ENCODE data around the gene RBM12. TPM values are rescaled to one million over a fixed set of nuclear protein-coding genes. Genes with fewer than 3 reads are reported as not detected.

RBM12 gene
- total and polyA plus RNA-seq, 8 donors: 69.5 to 103 (median 85.5) TPM

DNA sequence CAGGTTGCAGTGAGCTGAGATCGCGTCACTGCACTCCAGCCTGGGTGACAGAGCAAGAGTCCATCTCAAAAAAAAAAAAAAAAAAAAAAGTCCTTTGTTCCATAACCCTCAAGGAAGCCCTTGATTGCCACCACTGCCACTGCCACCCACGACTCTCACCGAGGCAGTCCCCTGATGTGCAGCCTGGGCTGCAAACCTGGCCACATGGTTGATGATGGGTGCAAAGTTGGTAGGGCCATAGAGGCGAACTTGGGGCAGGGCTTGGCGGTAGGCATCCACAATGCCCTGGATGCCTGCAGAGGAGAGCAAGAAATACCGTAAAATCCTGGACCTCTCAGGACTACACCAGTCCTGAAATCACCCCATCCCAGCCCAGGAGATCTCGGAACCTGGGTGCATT lies 37.6 kb downstream of the RBM12 start:
- ATAC-seq (no peak), DNase-seq (no peak)
- no peaks in the 10 kb centered on the region for H3K9me3 ChIP-seq
- H3K27ac ChIP-seq: no peak overlapping the region
- no peaks in the 10 kb centered on the region for H3K27me3 ChIP-seq
- H3K36me3 ChIP-seq: peaks cover 0 to 79% of the 10 kb centered on the region in 2 donors
- no peak overlapping the region for H3K4me3 ChIP-seq
- H3K4me1 ChIP-seq: peaks cover 0 to 14% of the 10 kb centered on the region in 2 donors
- intact Hi-C loops (cut with DNase I): no loop called here
- TF ChIP-seq, protein P1, sequence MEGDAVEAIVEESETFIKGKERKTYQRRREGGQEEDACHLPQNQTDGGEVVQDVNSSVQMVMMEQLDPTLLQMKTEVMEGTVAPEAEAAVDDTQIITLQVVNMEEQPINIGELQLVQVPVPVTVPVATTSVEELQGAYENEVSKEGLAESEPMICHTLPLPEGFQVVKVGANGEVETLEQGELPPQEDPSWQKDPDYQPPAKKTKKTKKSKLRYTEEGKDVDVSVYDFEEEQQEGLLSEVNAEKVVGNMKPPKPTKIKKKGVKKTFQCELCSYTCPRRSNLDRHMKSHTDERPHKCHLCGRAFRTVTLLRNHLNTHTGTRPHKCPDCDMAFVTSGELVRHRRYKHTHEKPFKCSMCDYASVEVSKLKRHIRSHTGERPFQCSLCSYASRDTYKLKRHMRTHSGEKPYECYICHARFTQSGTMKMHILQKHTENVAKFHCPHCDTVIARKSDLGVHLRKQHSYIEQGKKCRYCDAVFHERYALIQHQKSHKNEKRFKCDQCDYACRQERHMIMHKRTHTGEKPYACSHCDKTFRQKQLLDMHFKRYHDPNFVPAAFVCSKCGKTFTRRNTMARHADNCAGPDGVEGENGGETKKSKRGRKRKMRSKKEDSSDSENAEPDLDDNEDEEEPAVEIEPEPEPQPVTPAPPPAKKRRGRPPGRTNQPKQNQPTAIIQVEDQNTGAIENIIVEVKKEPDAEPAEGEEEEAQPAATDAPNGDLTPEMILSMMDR (IDR thresholded peaks at IDR 0.05): no peak

DNA sequence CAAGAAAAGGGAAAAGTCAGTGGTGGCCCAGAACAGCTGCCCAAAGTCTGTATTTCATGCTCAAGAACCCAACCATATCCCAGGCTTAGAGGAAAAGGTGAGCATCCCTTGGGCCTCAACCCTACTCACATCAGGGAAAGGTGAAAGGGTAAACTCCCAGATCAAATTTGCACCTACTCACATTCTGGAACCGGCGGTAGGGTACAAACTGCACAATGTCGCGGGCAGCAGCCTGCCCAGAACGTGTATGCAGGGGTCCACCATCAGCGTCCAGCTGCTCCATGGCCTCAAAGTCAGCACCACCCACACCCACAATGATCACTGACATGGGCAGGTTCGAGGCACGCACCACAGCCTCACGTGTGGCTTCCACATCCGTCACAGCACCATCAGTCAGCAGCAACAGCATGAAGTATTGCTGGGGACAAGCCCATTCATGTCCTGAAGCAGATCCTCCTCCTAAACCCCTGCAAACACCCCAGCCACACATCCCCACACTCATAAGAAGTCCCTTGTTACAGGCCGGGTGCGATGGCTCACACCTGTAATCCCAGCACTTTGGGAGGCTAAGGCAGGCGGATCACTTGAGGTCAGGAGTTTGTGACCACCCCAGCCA lies 38.2 kb downstream of the RBM12 start:
- intact Hi-C loops (cut with DNase I): no loop called here
- Histone ChIP-seq H3K9me3 (no peaks in the 10 kb centered on the region), H3K4me1 (peaks cover 0 to 14% of the 10 kb centered on the region in 2 donors), H3K27me3 (no peaks in the 10 kb centered on the region), H3K27ac (no peak overlapping the region), H3K4me3 (no peak overlapping the region), H3K36me3 (peaks cover 0 to 73% of the 10 kb centered on the region in 2 donors)
- DNase-seq: no peak
- TF ChIP-seq, protein P1 (IDR thresholded peaks at IDR 0.05): no peak
- no peak for ATAC-seq

DNA sequence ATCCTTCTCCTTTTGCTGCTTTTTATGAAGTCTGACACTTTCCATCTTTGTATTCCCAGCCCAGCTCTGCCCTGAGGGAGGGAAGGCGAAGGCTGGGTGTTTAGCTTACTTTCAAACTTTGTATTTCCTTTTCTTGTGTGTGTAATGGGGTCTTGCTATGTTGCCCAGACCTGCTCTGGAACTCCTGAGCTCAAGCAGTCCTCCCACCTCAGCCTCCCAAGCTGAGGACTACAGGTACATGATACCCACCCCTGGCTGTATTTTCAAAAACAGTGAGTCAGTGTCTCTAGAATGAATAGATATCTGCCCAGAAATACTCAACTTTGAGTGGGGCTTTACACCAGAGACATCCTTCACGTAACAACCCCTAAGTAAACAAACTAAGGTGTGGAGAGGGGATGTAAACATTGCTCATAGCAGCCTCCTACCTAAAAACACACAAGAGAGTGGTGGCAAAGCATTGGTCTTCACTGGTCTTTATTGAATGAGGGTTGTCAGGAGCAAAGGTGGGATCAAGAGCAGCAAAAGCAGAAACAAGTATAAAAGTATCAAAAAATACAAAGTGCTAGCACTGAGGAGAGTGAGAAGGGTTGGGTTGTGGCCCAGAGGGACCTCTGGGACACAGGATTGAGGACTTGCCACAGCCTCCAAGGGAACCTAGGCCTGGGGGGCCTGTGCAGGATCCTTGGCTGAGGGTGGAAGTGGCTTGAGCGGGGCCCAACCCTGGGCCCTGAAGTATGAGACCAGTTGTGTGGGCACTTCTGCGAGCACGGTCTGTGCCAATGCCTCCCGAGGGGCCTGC lies 38.9 kb downstream of the RBM12 start:
- Histone ChIP-seq H3K36me3 (peaks cover 0 to 66% of the 10 kb centered on the region in 2 donors), H3K4me1 (peaks cover 0 to 20% of the 10 kb centered on the region in 2 donors), H3K27ac (no peak overlapping the region), H3K4me3 (no peak overlapping the region), H3K27me3 (no peaks in the 10 kb centered on the region), H3K9me3 (no peaks in the 10 kb centered on the region)
- intact Hi-C loops (cut with DNase I): no loop called here
- ATAC-seq: peak; percentile 56
- TF ChIP-seq, protein P1 (IDR thresholded peaks at IDR 0.05): no peak
- DNase-seq: no peak

DNA sequence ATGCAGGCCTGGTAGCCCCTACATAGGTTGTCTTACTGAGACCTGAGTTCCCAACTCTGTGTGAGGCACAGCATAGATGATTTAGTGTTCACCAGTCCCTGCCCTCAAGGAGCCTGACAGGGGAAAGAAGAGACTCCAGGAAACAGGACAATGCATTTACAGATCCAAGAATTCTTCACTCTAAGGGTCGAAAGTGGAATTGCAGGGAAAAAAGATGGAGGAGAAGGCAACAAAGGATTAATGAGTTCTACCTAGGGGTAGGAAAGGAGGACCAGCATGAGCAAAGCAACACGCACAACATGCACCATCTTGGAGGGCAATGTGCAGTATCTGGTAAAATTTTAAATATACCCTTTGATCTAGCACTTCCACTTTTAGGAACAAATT lies 43.1 kb downstream of the RBM12 start:
- intact Hi-C loops (cut with DNase I): no loop called here
- TF ChIP-seq, protein P1 (IDR thresholded peaks at IDR 0.05): no peak
- no peak for DNase-seq
- Histone ChIP-seq H3K4me1 (peaks cover 16 to 46% of the 10 kb centered on the region in 2 donors), H3K9me3 (no peaks in the 10 kb centered on the region), H3K4me3 (no peak overlapping the region), H3K27ac (peak overlapping the region in 1 of 2 donors; percentile 45), H3K27me3 (peaks cover 0 to 21% of the 10 kb centered on the region in 2 donors), H3K36me3 (peaks cover 0 to 23% of the 10 kb centered on the region in 2 donors)
- ATAC-seq: no peak

DNA sequence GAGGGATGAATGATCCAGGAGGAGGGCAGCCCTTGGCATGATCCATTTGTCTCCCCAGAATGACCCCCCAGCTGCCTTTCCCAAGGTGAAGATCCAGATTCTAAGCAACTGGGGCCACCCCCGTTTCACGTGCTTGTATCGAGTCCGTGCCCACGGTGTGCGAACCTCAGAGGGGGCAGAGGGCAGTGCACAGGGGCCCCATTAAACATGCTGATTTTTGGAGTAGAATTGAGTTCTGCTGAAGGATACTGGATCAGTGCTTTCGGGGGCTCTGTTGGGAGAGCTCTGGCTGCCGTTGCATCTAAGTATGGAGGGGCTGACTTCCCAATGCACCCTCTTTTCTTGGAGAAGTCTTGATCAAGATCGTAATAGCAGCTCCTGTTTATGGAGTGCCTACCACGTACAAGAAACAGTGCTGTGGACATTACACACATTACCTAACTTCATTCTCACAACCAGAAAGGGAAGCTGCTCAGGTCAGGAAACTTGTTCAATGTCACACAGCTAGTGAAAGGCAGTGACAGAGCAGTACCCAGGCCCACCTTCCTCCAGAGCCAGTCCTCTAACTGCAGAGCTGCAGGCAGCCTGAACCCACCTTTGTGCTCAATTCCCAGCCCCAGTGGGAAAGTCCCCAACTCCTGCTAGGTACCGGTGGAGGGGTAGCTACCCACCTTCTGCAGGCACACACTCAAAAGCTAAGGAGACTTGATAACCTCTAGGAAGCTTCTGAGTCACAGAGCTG lies 43.7 kb downstream of the RBM12 start:
- no peak for ATAC-seq
- Histone ChIP-seq H3K36me3 (peaks cover 0 to 18% of the 10 kb centered on the region in 2 donors), H3K9me3 (no peaks in the 10 kb centered on the region), H3K4me3 (no peak overlapping the region), H3K27me3 (peaks cover 0 to 21% of the 10 kb centered on the region in 2 donors), H3K27ac (peak overlapping the region in 1 of 2 donors; percentile 45), H3K4me1 (peaks cover 16 to 46% of the 10 kb centered on the region in 2 donors)
- TF ChIP-seq, protein P1 (IDR thresholded peaks at IDR 0.05): no peak
- no peak for DNase-seq
- intact Hi-C loops (cut with DNase I): no loop called here

Data from left lung (tissue), 10 donors.